NCI-H345 treated with DMSO at 0.1 percent for 48 hours (cell line): Measurements from ENCODE around the gene ZNF71.

Source experiments
- DNase-seq: peaks from one replicate; lab custom pipeline; 2025; ENCODE audit not compliant: unreplicated experiment; lab: John Stamatoyannopoulos, UW

ZNF71 gene

DNA sequence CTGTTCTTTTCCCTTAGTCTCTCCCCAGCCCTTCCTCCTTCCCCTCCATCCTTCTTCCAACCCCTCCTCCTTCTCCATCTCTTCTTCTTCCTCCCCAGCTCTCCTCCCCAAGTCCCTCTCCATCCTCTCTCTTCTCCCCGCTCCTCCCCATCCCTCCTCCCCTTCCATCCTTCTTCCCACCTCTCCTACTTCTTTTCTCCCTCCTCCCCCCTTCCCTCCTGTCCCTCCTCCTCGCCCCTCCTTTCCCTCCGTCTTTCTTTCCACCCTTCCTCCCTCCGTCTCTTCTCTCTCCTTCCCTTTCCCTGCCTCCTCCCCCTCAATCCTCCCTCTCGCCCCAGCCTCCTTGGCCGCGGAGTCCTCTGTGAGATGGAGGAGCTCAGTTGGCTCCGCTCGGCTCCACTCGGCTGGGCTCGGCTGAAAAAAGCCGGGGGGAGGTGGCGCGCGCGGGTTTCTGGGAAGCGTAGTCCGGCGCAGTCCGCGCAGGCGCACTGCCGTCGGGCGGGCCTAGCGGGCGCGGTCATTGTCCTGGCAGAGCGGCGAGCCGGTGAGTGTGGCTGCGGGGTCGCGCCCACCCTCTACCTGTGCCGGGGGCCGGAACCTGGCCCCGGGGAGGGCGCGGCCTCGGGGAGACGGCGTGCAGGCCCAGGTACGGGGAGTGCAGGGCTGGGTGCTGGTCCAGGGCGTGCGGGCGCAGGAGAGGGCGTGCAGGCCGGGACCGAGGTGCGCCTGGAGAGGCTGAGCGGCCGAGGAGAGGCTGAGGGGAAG lies at the start of gene ZNF71:
TSS of gene ZNF71 (plus strand) at position 520 of the 765 bp plus-strand sequence. CDS start 6,257 bp downstream, outside the sequence.
- peak; percentile 49 for DNase-seq

DNA sequence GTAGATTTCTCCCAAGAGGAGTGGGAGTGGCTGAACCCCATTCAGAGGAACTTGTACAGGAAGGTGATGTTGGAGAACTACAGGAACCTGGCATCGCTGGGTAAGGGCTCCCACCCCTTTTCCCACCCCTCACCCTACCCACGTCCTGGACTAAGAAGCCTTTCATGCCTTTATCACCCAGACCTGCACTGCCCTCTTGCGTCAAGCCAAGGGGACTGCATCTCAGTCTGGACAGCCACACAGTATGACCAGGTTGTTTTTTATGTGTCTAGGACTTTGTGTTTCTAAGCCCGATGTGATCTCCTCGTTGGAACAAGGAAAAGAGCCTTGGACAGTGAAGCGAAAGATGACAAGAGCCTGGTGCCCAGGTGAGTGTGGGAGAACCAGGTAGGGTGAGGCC lies 47.6 kb upstream of the ZNF71 start:
- no peak for DNase-seq

GRCh38 chr19:56554272-56554869 lies 40.7 kb upstream of the ZNF71 start:
- DNase-seq, result no peak

GRCh38 chr19:56562766-56563165 lies 32.3 kb upstream of the ZNF71 start:
- no peak for DNase-seq

- peak; percentile 42 for DNase-seq
These were observed 28.2 kb upstream of the ZNF71 start for GRCh38 chr19:56566904-56567273.

DNA sequence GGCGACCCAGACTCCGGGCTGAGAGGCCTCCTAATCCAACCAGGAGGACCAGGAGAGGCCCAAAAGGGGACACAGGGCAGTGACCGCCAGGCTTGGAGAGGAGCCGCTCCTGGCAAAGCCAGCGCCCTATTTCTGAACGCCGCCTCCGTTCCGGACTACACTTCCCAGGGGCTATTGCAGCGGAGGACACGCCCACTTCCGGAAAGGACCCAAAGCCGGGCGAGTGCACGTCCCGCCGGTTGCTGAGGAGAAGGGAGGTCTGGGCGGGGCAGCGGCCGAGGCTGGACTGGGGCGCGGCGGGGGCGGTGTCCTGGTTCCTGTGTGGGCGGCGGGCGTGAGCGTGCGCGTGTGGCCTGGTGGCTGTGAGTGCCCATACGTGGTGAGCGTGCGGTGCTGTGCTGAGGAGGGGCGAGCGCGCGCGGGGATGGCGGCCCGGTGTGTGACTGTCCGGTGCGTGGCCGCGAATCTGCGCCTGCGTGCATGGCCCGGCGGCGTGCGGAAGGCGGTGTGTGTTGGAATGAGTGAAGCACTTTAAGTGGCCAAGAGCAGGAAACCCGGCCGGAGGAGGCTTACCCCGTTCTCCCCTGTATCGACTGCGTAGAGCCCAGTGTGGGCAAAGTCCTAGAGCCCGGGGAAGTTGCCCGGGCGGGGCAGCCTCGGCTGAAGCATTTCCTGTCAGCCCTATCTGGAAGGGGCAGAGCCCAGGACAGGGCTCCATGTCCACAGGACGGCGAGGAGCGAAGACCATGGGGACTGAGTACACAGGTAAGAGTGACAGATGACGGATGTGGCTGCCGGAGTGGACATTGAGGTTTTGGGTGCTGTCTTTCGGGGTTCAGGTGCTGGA lies 27.6 kb upstream of the ZNF71 start, which contains the start of gene ZNF470:
TSS of gene ZNF470 (plus strand) at position 195 of the 847 bp plus-strand sequence. CDS start 2,844 bp downstream, outside the sequence.
- DNase-seq, result peak; percentile 53

- no peak for DNase-seq
These were observed 22.5 kb upstream of the ZNF71 start for GRCh38 chr19:56572589-56572988.

DNA sequence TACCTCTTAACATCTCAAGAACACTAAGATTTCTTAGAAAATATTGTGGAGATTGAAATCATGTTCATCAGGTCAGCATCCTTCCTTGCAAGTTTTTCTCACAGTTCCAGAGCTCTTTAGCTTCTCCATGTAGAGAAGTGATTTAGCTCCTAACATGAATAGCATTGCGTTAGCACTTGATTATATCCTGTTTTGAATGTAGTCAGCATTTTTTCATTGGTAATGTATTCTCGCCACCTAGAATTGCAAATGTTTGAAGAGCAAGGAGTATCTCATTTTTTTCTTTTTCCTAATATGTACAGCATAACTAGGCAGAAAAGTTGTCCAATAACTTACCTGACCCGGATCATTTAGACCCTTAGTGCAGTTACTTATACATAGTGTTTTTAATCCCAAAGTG lies 21.2 kb upstream of the ZNF71 start:
- DNase-seq, result no peak

DNA sequence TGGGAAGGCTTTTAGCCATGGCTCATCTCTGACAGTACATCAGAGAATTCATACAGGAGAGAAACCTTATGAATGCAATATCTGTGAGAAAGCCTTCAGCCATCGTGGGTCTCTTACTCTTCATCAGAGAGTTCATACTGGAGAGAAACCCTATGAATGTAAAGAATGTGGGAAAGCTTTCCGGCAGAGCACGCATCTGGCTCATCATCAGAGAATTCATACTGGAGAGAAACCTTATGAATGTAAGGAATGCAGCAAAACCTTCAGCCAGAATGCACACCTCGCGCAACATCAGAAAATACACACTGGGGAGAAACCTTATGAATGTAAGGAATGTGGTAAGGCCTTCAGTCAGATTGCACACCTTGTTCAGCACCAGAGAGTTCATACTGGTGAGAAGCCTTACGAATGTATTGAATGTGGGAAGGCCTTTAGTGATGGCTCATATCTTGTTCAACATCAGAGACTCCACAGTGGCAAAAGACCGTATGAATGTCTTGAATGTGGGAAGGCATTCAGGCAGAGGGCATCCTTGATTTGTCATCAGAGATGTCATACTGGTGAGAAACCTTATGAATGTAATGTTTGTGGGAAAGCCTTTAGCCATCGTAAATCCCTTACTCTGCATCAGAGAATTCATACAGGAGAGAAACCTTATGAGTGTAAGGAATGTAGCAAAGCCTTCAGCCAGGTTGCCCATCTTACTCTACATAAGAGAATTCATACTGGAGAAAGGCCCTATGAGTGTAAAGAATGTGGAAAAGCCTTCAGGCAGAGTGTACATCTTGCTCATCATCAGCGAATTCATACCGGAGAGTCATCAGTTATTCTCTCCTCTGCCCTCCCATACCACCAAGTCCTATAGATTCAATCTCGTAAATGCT lies 17.1 kb upstream of the ZNF71 start:
- DNase-seq, result no peak

DNA sequence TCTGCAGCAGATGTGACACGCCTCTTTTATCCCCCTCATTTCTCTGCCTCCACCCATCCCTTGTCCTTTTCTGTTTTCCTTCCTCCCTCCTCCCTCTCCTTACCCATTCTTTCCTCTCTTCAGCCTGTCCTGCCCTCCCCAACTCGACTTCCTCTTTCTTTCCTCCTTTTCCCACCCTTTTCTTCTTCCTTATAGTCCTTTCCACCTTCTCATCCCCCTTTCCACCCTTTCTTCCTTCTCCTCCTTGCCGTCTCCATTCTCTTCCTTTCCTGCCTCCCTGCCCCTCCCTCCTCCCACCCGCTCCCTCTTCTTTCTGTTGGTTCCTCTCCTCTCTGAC lies 688 bp upstream of the ZNF71 start:
- no peak for DNase-seq

DNA sequence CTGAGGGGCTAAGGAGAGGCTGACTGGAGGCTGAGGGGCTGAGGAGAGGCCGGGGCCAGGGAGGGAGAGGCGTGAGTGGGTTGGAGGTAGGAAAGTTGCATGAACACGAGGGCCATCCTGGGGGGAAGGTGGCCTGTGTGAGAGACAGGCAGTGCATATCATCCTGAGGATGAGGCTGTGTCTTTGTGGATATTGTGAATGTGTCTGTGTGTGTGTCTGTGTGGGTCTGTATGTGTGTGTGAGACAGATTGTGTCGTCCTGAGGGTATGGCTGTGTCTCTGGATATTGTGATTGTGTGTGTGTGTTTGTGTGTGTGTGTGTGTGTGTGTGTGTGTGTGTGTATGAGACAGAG lies 422 bp downstream of the ZNF71 start:
- DNase-seq, result no peak

DNA sequence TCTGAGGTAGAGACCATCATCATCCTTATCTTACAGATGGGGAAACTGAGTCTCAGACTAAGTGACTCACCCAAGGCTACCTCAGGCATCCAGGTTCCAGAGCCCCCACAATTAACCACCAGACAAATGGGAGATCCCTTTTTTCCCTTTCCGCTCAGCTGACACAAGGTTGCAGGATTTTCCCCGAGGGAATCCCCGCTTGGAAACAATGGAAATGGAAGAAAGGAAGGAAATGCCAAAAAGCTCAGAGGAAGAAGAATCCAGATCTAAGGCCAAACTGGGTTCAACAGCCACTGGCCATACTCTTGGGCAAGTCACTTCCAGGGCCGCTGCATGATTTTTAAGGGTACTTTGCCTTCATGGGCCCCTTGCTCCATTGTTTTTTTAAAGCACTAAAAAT lies 1.6 kb downstream of the ZNF71 start:
- no peak for DNase-seq

GRCh38 chr19:56597696-56598095 lies 2.6 kb downstream of the ZNF71 start:
- no peak for DNase-seq

DNA sequence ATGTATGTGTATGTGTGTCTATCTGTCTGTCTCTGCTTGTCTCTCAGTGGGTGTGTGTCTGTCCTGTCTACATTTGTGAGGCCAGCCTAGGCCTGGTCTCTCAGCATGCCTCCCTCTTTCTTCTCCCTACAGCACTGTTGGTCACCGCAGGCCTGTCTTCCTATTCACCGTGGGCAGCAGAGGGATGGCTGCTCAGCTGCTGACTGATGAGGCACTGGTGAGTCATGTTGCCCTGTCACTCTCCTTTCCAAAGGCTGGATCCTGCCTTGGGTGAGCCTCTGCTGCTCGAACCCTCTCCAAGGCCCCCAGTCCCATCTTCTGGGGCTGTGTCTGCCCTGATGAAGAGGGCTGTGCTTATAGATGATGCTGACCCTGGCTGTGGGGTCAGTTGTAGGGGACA lies 6.3 kb downstream of the ZNF71 start:
- no peak for DNase-seq

GRCh38 chr19:56603829-56604228 lies 8.7 kb downstream of the ZNF71 start:
- DNase-seq, result no peak

GRCh38 chr19:56608274-56608964 lies 13.3 kb downstream of the ZNF71 start:
- no peak for DNase-seq

DNA sequence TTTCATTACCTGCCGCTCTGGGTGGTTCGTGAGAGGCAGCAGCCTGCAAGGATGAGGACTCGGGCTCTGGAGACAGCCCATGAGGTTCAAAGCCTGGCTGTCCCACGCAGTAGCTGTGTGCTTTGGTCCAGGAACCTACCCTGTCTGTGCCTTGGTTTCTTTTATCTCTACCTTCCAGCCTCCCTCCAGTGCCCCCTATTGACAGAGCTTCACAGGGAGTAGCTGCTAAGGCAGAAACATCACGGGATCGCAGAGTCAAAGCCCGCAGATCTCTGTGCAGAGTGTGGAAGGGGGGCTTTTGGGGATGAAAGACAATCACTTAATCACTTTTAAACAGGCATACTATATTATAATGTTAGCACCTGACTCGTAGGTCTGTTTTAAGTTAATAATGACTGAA lies 16.2 kb downstream of the ZNF71 start:
- no peak for DNase-seq

GRCh38 chr19:56612737-56613136 lies 17.6 kb downstream of the ZNF71 start:
- no peak for DNase-seq

GRCh38 chr19:56613639-56614038 lies 18.5 kb downstream of the ZNF71 start:
- no peak for DNase-seq

DNA sequence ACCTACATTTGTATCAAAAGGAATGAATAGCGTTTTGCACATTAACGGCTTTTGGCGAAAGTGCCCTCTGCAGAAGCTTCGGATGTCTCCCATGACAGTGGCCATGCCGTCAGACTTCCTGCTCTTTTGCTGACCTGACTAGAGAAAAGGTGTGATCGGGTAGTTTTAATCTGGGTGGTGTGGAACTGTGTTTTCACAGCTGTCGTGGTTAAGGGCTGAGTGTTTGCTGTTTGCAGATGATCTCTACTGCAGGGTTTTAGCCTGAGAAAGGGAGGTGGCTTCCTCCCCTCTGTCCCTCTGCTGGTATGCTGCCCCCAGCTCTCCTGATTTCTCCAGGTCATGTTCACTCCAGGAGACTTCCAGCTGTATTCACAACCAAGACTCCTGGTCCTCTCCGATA lies 22.4 kb downstream of the ZNF71 start:
- no peak for DNase-seq
